Suppressor macrophage treated with lipopolysaccharide for 4 hours (primary cell): ENCODE data around the gene RNF113B.

Experiments used
- DNase-seq: peaks from one replicate; pipeline ENCODE4 v3.0.0-alpha.2; 2020

Gene RNF113B

GRCh38 chr13:98134901-98135300, 42.2 kb downstream of the RNF113B start:
- no peak for DNase-seq

GRCh38 chr13:98133946-98134345, 43.1 kb downstream of the RNF113B start:
- DNase-seq, result peak; percentile 63

- no peak for DNase-seq
Measured at GRCh38 chr13:98129059-98129746, 47.9 kb downstream of the RNF113B start.
